Stimulated activated memory B cell treated with anti-CD40 and anti-IgM and Interleukin-4, amounts not matched to agents 10 μg/mL and 1 μg/mL and 100 μg/mL, for 72 hours (primary cell): ENCODE data around the gene STOX1.
"Not testable (repeated sequence)": the region's sequence is repeated elsewhere in the genome, so short reads cannot be mapped to it uniquely, and the experiment has no call there.

Experiments used
- ATAC-seq: fragments of 150-1000 bp; cut with Tn5 transposase; 2 replicates; pipeline ENCODE4 v1.10.0; 2021
- H3K27ac Mint-ChIP-seq: one replicate; pipeline ENCODE4 v1.8.0; 2022; ENCODE audit warnings: mild to moderate bottlenecking, mixed read lengths
- H3K27me3 Mint-ChIP-seq: one replicate; pipeline ENCODE4 v1.8.0; 2022; ENCODE audit warnings: mixed read lengths
- H3K36me3 Mint-ChIP-seq: one replicate; pipeline ENCODE4 v1.8.0; 2022; ENCODE audit warnings: mixed read lengths
- H3K4me1 Mint-ChIP-seq: one replicate; pipeline ENCODE4 v1.8.0; 2022; ENCODE audit warnings: mixed read lengths
- H3K4me3 Mint-ChIP-seq: one replicate; pipeline ENCODE4 v1.8.0; 2022; ENCODE audit warnings: mild to moderate bottlenecking, moderate library complexity, mixed read lengths
- H3K9me3 Mint-ChIP-seq: one replicate; pipeline ENCODE4 v1.8.0; 2022; ENCODE audit warnings: mixed read lengths

Gene STOX1, protein sequence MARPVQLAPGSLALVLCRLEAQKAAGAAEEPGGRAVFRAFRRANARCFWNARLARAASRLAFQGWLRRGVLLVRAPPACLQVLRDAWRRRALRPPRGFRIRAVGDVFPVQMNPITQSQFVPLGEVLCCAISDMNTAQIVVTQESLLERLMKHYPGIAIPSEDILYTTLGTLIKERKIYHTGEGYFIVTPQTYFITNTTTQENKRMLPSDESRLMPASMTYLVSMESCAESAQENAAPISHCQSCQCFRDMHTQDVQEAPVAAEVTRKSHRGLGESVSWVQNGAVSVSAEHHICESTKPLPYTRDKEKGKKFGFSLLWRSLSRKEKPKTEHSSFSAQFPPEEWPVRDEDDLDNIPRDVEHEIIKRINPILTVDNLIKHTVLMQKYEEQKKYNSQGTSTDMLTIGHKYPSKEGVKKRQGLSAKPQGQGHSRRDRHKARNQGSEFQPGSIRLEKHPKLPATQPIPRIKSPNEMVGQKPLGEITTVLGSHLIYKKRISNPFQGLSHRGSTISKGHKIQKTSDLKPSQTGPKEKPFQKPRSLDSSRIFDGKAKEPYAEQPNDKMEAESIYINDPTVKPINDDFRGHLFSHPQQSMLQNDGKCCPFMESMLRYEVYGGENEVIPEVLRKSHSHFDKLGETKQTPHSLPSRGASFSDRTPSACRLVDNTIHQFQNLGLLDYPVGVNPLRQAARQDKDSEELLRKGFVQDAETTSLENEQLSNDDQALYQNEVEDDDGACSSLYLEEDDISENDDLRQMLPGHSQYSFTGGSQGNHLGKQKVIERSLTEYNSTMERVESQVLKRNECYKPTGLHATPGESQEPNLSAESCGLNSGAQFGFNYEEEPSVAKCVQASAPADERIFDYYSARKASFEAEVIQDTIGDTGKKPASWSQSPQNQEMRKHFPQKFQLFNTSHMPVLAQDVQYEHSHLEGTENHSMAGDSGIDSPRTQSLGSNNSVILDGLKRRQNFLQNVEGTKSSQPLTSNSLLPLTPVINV

DNA sequence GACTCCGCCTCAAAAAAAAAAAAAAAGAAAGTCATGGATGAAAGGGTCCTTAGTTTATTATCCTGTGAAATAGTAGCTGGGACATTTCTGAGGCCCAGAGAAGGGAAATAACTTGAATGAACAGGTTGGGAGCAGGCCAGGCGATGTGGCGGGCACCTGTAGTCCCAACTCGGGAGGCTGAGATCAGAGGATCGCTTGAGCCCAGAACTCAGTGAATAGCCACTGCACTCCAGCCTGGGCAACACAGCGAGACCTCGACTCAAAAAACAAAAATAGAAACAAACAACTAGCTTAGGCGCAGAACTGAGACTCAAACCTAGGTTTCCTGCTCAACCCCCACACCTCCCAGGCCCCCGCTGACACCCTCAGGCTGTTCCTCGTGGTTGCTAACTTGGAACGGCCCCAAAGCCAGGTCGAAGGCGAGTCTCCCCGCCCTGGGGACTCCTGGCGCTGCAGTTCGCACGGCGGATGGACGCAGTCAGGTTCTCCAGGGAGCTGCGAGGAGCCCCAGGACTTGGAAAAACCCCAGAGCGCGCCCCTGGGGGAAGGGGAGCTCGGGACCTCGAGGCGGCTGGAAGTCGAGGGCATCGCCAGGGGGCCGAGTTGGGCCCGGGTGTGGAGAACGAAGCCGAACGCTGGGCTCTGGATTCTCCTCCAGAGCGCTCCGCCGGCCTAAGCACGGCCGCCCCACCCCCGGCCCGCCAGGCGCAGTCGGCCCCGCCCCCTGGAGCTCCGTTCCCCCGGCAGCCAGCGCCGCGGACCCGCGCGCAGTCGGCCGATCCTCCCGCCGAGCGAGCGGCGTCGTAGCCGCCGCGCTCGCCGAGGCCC, at the start of gene STOX1:
TSS of gene STOX1 (plus strand) at position 768 of the 828 bp plus-strand sequence. CDS start 93 bp downstream, outside the sequence.
- Mint-ChIP-seq H3K9me3 (no peaks in the 10 kb centered on the region), H3K4me3 (peak within 1 kb of the TSS; percentile 73), H3K27ac (no peak within 1 kb of the TSS), H3K4me1 (peaks cover 9% of the 10 kb centered on the region), H3K27me3 (peaks cover 11% of the 10 kb centered on the region), H3K36me3 (no peaks in the 10 kb centered on the region)
- peak; percentile 80 for ATAC-seq

DNA sequence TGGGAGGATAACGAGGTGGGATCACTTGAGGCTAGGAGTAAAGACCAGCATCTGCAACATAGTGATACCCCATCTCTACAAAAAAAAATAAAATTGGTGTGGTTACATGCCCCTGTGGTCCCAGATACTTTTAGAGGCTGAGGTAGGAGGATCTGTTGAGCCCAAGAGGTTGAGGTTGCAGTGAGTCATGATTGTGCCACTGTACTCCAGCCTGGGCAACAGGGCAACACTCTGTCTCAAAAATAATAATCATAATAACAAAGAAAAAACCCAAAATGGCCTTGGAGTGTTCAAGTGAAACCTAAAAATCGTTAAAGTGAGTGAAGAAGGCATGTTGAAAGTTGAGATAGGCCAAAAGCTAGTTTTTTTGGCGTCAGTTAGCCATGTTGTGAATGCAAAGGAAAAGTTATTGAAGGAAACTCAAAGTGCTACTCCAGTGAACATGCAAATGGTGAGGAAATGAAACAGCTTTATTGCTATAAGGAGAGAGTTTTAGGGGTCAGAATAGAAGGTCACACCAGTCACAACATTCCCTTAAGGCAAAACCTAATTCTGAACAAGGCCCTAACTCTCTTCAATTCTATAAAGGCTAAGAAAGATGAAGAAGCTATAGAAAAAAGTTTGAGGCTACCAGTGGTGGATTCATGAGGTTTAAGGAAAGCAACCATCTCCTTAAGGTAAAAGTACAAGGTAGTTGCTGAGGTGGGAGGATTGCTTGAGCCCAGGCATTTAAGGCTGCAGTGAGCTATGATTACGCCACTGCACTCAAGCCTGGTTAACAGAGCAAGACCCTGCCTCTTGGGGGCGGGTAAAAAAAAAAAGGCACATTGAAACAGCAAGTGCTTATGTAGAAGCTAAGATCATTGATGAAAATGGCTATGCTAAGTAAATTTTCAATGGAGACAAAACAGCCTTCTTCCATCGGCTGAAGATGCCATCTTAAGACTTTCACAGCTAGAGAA, 45.4 kb upstream of the STOX1 start:
- peak; percentile 76 for ATAC-seq
- H3K36me3 Mint-ChIP-seq = peaks cover 52% of the 10 kb centered on the region
- peak overlapping the region; percentile 41 for H3K27ac Mint-ChIP-seq
- H3K4me1 Mint-ChIP-seq = peaks cover 22% of the 10 kb centered on the region
- H3K27me3 Mint-ChIP-seq = no peaks in the 10 kb centered on the region
- H3K9me3 Mint-ChIP-seq = no peaks in the 10 kb centered on the region
- H3K4me3 Mint-ChIP-seq = no peak overlapping the region

DNA sequence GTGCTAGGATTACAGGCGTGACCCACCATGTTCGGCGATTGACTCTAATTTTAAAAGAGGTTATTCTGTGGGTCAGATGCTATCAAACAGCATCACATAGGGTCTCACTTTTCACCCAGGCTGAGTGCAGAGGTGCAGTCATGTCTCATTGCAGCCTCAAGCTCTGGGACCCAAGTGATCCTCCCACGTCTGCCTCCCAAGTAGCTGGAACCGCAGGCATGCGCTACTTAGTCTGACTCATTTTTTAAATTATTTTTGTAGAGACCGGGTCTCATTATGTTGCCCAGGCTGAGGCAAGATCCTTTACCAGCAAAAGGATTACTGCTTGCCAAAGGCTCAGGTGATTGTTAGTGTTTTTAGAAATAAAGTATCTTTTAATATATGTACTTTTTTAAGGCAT, 42.9 kb upstream of the STOX1 start:
- no peak overlapping the region for H3K27ac Mint-ChIP-seq
- H3K36me3 Mint-ChIP-seq = peaks cover 46% of the 10 kb centered on the region
- no peaks in the 10 kb centered on the region for H3K9me3 Mint-ChIP-seq
- no peaks in the 10 kb centered on the region for H3K27me3 Mint-ChIP-seq
- peaks cover 22% of the 10 kb centered on the region for H3K4me1 Mint-ChIP-seq
- no peak overlapping the region for H3K4me3 Mint-ChIP-seq
- no peak for ATAC-seq

DNA sequence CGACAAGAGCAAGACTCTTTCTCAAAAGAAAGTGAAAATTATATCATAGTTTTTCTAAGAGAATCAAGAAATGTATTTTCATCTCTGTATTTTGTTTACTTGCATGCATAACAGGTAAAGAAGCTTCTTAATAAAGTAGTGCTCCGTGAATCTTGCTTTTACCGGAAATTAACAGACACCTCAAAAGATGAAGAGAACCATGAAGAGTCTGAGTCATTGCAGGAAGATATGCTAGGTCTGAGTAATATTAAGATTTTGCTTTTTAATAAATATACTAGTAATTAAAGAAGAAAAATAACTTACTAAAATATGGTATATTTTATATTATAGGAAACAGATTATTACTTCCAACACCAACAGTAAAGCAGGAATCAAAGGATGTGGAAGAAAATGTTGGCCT, 39.5 kb upstream of the STOX1 start:
- Mint-ChIP-seq H3K27ac (no peak overlapping the region), H3K9me3 (no peaks in the 10 kb centered on the region), H3K4me1 (no peaks in the 10 kb centered on the region), H3K4me3 (no peak overlapping the region), H3K36me3 (peaks cover 38% of the 10 kb centered on the region), H3K27me3 (no peaks in the 10 kb centered on the region)
- no peak for ATAC-seq

DNA sequence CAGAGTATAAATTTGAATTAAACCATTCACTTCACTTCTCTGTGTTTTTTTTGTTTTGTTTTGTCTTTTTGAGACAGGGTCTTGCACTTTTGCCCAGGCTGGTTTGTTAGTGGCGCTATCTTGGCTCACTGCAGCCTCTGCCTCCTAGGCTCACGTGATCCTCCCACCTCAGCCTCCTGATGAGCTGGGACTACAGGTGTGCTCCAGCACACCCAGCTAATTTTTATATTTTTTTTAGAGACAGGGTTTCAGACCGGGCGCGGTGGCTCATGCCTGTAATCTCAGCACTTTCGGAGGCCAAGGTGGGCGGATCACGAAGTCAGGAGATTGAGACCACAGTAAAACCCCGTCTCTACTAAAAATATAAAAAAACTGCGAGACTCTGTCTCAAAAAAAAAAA, 36.9 kb upstream of the STOX1 start:
- H3K4me3 Mint-ChIP-seq = no peak overlapping the region
- H3K27ac Mint-ChIP-seq = no peak overlapping the region
- H3K27me3 Mint-ChIP-seq = no peaks in the 10 kb centered on the region
- H3K4me1 Mint-ChIP-seq = no peaks in the 10 kb centered on the region
- no peaks in the 10 kb centered on the region for H3K9me3 Mint-ChIP-seq
- H3K36me3 Mint-ChIP-seq = peaks cover 48% of the 10 kb centered on the region
- no peak for ATAC-seq

DNA sequence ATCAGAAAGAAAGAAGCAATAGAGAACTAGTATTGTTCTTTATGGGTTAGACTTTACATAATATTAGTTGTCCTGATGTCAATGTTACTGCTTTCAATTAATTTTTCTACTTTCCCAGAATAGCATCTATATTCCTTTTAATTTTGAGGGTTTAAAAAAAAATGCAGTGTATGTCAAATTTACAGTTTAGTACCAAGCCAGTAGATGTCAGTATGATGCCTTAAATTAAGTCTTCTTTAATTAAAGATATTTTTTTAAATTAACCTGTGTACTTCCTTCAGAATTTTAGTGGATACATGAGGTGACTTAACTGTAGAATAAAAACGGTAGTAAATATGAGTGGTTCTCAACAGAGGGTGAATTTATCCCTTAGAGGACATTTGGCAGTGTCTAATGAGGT, 35.2 kb upstream of the STOX1 start:
- Mint-ChIP-seq H3K4me3 (no peak overlapping the region), H3K4me1 (no peaks in the 10 kb centered on the region), H3K36me3 (peaks cover 33% of the 10 kb centered on the region), H3K27me3 (no peaks in the 10 kb centered on the region), H3K27ac (no peak overlapping the region), H3K9me3 (no peaks in the 10 kb centered on the region)
- ATAC-seq = no peak

DNA sequence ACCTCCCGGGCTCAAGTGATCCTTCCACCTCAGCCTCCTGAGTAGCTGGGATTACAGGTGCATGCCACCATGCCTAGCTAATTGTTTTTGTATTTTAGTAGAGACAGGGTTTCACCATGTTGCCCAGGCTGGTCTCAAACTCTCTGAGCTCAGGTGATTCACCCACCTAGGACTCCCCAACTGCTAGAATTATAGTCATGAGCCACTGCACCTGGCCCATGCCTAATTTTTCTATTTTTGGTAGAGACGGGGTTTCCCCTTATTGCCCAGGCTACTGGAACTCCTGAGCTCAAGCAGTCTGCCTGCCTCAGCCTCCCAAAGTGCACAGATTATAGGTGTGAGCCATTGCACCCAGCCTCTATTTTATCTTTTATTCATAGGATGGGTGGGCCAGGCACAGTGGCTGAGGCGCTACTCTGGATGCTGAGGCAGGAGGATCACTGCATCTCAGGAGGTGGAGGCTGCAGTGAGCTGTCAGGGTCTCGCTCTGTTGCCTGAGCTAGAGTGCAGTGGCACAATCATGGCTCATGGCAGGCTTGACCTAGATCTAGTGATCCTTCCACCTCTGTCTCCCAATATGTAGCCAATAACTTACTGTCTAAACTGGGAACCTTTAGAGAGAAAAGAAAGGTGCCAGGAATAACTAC, 31.3 kb upstream of the STOX1 start:
- H3K4me1 Mint-ChIP-seq = no peaks in the 10 kb centered on the region
- H3K27me3 Mint-ChIP-seq = no peaks in the 10 kb centered on the region
- no peak for ATAC-seq
- peaks cover 13% of the 10 kb centered on the region for H3K36me3 Mint-ChIP-seq
- no peaks in the 10 kb centered on the region for H3K9me3 Mint-ChIP-seq
- H3K27ac Mint-ChIP-seq = no peak overlapping the region
- no peak overlapping the region for H3K4me3 Mint-ChIP-seq

DNA sequence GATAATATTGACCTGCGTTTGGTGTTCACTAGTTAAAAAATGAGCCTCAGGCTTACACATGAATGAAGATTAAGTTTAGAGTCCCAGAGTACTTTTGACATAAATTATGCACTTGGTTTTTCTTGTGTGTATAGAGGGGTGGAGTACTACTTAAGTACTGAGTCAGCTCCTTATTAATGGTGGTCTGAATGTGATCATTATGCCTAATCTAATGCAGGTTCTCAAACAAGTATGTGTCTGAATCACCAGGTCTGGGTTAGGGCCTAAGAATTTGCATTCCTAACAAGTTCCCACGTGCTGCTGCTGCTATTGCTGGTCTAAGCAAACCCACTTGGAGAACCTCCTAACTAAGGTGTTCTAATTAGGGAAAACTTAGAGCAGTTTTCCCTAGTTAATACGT, 30.7 kb upstream of the STOX1 start:
- Mint-ChIP-seq H3K4me3 (no peak overlapping the region), H3K27me3 (no peaks in the 10 kb centered on the region), H3K27ac (no peak overlapping the region), H3K9me3 (no peaks in the 10 kb centered on the region), H3K36me3 (peaks cover 12% of the 10 kb centered on the region), H3K4me1 (no peaks in the 10 kb centered on the region)
- no peak for ATAC-seq

DNA sequence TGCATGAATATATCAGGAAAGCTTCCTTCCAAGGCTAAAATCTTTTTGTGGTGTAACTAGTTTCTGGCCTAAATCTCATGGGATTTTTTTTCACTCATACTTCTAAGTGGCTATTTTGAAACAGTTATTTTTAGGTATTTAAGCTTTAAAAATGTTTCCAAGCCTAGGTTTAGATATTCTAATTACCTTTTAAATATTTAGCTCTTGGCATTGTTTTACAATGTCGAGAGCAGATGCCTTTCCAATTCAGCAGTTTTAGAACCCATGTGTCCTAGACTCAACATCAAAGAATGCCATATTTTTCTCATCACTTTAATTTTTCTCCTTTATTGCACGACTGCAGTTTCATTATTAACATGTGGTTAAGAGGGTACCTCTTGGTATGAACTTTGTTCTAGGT, 27.1 kb upstream of the STOX1 start:
- no peak for ATAC-seq
- H3K27ac Mint-ChIP-seq = no peak overlapping the region
- no peaks in the 10 kb centered on the region for H3K4me1 Mint-ChIP-seq
- H3K36me3 Mint-ChIP-seq = no peaks in the 10 kb centered on the region
- H3K4me3 Mint-ChIP-seq = no peak overlapping the region
- no peaks in the 10 kb centered on the region for H3K9me3 Mint-ChIP-seq
- no peaks in the 10 kb centered on the region for H3K27me3 Mint-ChIP-seq

DNA sequence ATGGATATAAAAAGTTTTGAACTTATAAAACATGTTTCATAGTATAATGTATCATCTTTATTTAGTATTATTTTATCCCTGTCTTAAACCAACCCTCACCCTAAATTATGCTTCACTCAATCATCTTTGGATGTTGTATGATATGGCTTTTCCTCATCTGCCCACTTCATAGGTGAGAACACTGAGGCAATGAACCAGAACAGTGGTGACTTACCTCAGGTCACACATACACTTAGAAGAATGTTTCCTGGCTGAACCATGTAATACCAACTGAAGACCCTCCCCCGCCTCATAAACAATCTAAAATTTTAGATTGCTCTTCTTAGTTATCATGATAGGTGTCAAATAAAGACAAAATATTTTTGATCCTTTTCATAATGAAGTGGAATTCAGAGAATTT, 22.6 kb upstream of the STOX1 start:
- Mint-ChIP-seq H3K36me3 (no peaks in the 10 kb centered on the region), H3K4me1 (no peaks in the 10 kb centered on the region), H3K27ac (no peak overlapping the region), H3K4me3 (no peak overlapping the region), H3K27me3 (no peaks in the 10 kb centered on the region), H3K9me3 (no peaks in the 10 kb centered on the region)
- ATAC-seq = no peak

DNA sequence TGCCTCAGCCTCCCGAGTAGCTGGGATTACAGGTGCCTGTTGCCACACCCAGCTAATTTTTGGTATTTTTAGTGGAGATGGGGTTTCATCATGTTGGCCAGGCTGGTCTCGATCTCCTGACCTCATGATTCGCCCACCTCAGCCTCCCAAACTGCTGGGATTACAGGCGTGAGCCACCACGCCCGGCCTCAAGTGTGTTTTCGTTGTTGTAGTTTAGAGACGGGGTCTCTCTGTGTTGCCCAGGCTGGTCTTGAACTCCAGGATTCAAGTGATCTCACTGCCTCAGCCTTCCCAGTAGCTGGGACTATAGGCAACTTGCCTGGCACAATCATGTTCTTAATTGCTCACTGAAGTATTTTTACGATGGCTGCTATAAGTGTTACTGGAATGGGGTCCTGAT, 16.5 kb upstream of the STOX1 start:
- H3K27me3 Mint-ChIP-seq, H3K27ac Mint-ChIP-seq, H3K36me3 Mint-ChIP-seq, H3K4me3 Mint-ChIP-seq, ATAC-seq, H3K4me1 Mint-ChIP-seq, H3K9me3 Mint-ChIP-seq: not testable (repeated sequence)

DNA sequence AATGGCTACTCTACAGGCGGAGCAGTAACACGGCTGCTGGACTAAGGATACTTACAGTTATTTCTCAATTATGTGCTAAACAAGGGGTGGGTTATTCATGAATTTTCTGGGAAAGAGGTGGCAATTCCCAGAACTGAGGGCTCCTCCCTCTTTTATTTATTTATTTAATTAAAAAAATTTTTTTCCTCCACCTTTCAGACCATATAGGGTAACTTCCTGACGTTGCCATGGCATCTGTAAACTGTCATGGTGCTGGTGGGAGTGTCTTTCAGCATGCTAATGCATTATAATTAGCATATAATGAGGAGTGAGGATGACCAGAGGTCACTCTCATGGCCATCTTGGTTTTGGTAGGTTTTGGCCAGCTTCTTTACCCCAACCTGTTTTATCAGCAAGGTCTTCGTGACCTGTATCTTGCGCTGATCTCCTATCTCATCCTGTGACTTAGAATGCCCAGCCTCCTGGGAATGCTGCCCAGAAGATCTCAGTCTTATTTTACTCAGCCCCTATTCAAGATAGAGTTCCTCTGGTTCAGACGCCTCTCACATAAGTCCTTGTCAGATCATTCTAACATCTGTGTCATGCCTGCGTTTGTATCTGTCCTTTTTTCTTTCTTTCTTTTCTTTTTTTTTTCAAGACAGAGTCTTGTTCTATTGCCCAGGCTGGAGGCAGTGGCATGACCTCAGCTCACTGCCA, 15.9 kb upstream of the STOX1 start:
- H3K4me1 Mint-ChIP-seq = no peaks in the 10 kb centered on the region
- no peak for ATAC-seq
- no peak overlapping the region for H3K27ac Mint-ChIP-seq
- H3K36me3 Mint-ChIP-seq = no peaks in the 10 kb centered on the region
- no peaks in the 10 kb centered on the region for H3K27me3 Mint-ChIP-seq
- H3K4me3 Mint-ChIP-seq = no peak overlapping the region
- H3K9me3 Mint-ChIP-seq = no peaks in the 10 kb centered on the region

DNA sequence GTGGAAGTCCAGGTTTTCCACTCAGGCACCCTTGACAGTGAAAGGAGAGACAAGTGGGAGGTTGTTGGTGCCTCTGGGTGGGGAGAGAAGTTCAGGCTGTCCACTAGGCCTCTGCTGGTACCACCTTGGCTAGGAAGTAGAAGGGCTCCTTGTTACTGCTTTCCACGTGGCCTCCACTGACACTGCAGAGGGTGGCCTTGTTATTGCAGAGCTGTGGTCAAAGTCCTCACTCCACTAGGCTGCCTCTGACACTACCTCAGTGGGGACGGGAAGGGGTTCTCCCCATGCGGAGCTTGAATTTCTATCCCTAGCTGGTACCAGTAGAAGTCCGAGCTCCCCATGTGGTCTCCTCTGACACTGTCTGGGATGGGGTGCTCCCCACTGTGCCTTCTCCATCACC, 14.9 kb upstream of the STOX1 start:
- no peak overlapping the region for H3K4me3 Mint-ChIP-seq
- no peak overlapping the region for H3K27ac Mint-ChIP-seq
- ATAC-seq = no peak
- no peaks in the 10 kb centered on the region for H3K9me3 Mint-ChIP-seq
- no peaks in the 10 kb centered on the region for H3K27me3 Mint-ChIP-seq
- H3K36me3 Mint-ChIP-seq = no peaks in the 10 kb centered on the region
- no peaks in the 10 kb centered on the region for H3K4me1 Mint-ChIP-seq
